SK-N-SH treated with all-trans-retinoic acid at 6 μM for 48 hours (cell line): Measurements from ENCODE around the gene DKK2.

Experiments
- ATAC-seq: fragments of 200-7000 bp; cut with Tn5 transposase; 3 replicates; pipeline ENCODE4 v1.9.1; 2020; ENCODE audit warnings: mild to moderate bottlenecking, moderate library complexity
- ARNTL ChIP-seq: fragments of 450-650 bp; formaldehyde crosslinking; IDR thresholded peaks from 2 replicates; pipeline ENCODE4 v1.5.0; 2020; ENCODE audit warnings: low read depth, mild to moderate bottlenecking, moderate library complexity, borderline replicate concordance
- BACH2 ChIP-seq: fragments of 250-450 bp; sonication (Bioruptor Pico); IDR thresholded peaks from 2 replicates; pipeline ENCODE4 v1.9.0; 2021; ENCODE audit warnings: mild to moderate bottlenecking, borderline replicate concordance
- CREB5 ChIP-seq: fragments of 250-450 bp; sonication (Bioruptor Pico); IDR thresholded peaks from 2 replicates; pipeline ENCODE4 v1.5.1; 2020; ENCODE audit warnings: low read depth, mild to moderate bottlenecking, moderate library complexity
- CSDC2 ChIP-seq: fragments of 250-450 bp; sonication (Bioruptor Pico); IDR thresholded peaks from 2 replicates; pipeline ENCODE4 v1.5.0; 2020; ENCODE audit warnings: mild to moderate bottlenecking, moderate library complexity
- CSRNP3 ChIP-seq: fragments of 250-450 bp; sonication (Bioruptor Pico); IDR thresholded peaks from 2 replicates; pipeline ENCODE4 v1.5.1; 2021; ENCODE audit warnings: mild to moderate bottlenecking, moderate library complexity
- ESRRG ChIP-seq: fragments of 250-450 bp; sonication (Bioruptor Pico); IDR thresholded peaks from 2 replicates; pipeline ENCODE4 v1.6.1; 2021; ENCODE audit warnings: mild to moderate bottlenecking
- GLIS3 ChIP-seq: fragments of 250-450 bp; sonication (Bioruptor Pico); IDR thresholded peaks from 2 replicates; pipeline ENCODE4 v1.5.0; 2020; ENCODE audit warnings: mild to moderate bottlenecking, moderate library complexity
- ISL1 ChIP-seq: fragments of 250-450 bp; sonication (Bioruptor Pico); IDR thresholded peaks from 2 replicates; pipeline ENCODE4 v2.1.2; 2022; ENCODE audit warnings: mild to moderate bottlenecking, moderate library complexity
- OSR1 ChIP-seq: fragments of 250-450 bp; sonication (Bioruptor Pico); IDR thresholded peaks from 2 replicates; pipeline ENCODE4 v1.8.0; 2022; ENCODE audit warnings: moderate library complexity, mild to moderate bottlenecking, inconsistent platforms
- PATZ1 ChIP-seq: fragments of 250-450 bp; sonication (Bioruptor Pico); IDR thresholded peaks from 2 replicates; pipeline ENCODE4 v1.8.0; 2020; ENCODE audit warnings: mild to moderate bottlenecking, moderate library complexity, borderline replicate concordance
- POU6F1 ChIP-seq: fragments of 250-450 bp; sonication (Bioruptor Pico); IDR thresholded peaks from 2 replicates; pipeline ENCODE4 v1.8.0; 2021; ENCODE audit warnings: low read depth, mild to moderate bottlenecking, moderate library complexity, borderline replicate concordance
- PPARA ChIP-seq: fragments of 250-450 bp; sonication (Bioruptor Pico); IDR thresholded peaks from 2 replicates; pipeline ENCODE4 v1.5.0; 2020; ENCODE audit warnings: mild to moderate bottlenecking, borderline replicate concordance
- RARB ChIP-seq: fragments of 250-450 bp; sonication (Bioruptor Pico); IDR thresholded peaks from 2 replicates; pipeline ENCODE4 v1.8.0; 2021; ENCODE audit warnings: mild to moderate bottlenecking, moderate library complexity
- TCF4 ChIP-seq: fragments of 250-450 bp; sonication (Bioruptor Pico); IDR thresholded peaks from 2 replicates; pipeline ENCODE4 v1.8.0; 2021; ENCODE audit warnings: mild to moderate bottlenecking, moderate library complexity, borderline replicate concordance
- TOX ChIP-seq: fragments of 250-450 bp; sonication (Bioruptor Pico); IDR thresholded peaks from 2 replicates; pipeline ENCODE4 v1.8.0; 2021; ENCODE audit warnings: mild to moderate bottlenecking, moderate library complexity, borderline replicate concordance
- TSHZ2 ChIP-seq: fragments of 250-450 bp; sonication (Bioruptor Pico); IDR thresholded peaks from 2 replicates; pipeline ENCODE4 v1.5.0; 2020; ENCODE audit warnings: mild to moderate bottlenecking, moderate library complexity
- ZC3H10 ChIP-seq: fragments of 250-450 bp; sonication (Bioruptor Pico); IDR thresholded peaks from 2 replicates; pipeline ENCODE4 v1.5.1; 2021; ENCODE audit warnings: mild to moderate bottlenecking, moderate library complexity
- ZFP3 ChIP-seq: fragments of 250-450 bp; sonication (Bioruptor Pico); IDR thresholded peaks from 2 replicates; pipeline ENCODE4 v1.5.0; 2020; ENCODE audit warnings: mild to moderate bottlenecking, moderate library complexity
- ZFP30 ChIP-seq: fragments of 450-650 bp; formaldehyde crosslinking; IDR thresholded peaks from 2 replicates; pipeline ENCODE4 v1.5.0; 2022; ENCODE audit warnings: mild to moderate bottlenecking, moderate library complexity
- ZNF565 ChIP-seq: fragments of 450-650 bp; formaldehyde crosslinking; conservative IDR thresholded peaks from 2 replicates; pipeline ENCODE4 v1.5.0; 2020; ENCODE audit warnings: low read depth, mild to moderate bottlenecking, moderate library complexity
- ZNF70 ChIP-seq: fragments of 450-650 bp; formaldehyde crosslinking; IDR thresholded peaks from 2 replicates; pipeline ENCODE4 v1.5.0; 2020; ENCODE audit warnings: mild to moderate bottlenecking, moderate library complexity
- ZNF8 ChIP-seq: fragments of 450-650 bp; formaldehyde crosslinking; IDR thresholded peaks from 2 replicates; pipeline ENCODE4 v1.5.0; 2020; ENCODE audit warnings: mild to moderate bottlenecking, moderate library complexity

DKK2 gene

GRCh38 chr4:107071108-107071507 is 35.0 kb upstream of the DKK2 start (continued):
- TF ChIP-seq CSRNP3 (CRISPR knock-in tag) (no peak), OSR1 (no peak), ZNF565 (CRISPR knock-in tag) (no peak), BACH2 (CRISPR knock-in tag) (no peak)

GRCh38 chr4:107069049-107069448 is 32.9 kb upstream of the DKK2 start:
- TF ChIP-seq ZFP30 (CRISPR knock-in tag) (no peak), TOX (no peak), ZNF8 (CRISPR knock-in tag) (no peak), ZNF565 (CRISPR knock-in tag) (no peak), ZC3H10 (CRISPR knock-in tag) (no peak), TSHZ2 (no peak), OSR1 (no peak)
- peak; percentile 86 for ATAC-seq

GRCh38 chr4:107068116-107068515 is 32.0 kb upstream of the DKK2 start:
- TF ChIP-seq GLIS3 (CRISPR knock-in tag) (no peak), TOX (no peak), CREB5 (no peak), ESRRG (CRISPR knock-in tag) (no peak)
- ATAC-seq = peak; percentile 63

GRCh38 chr4:107066621-107067020 is 30.5 kb upstream of the DKK2 start:
- no peak for ATAC-seq
- TF ChIP-seq ESRRG (CRISPR knock-in tag) (no peak), OSR1 (no peak), ARNTL (no peak), ZFP3 (CRISPR knock-in tag) (no peak), ZNF70 (no peak), TSHZ2 (no peak), TCF4 (CRISPR knock-in tag) (no peak), ZC3H10 (CRISPR knock-in tag) (no peak), ZNF565 (CRISPR knock-in tag) (no peak), TOX (no peak), RARB (no peak), GLIS3 (CRISPR knock-in tag) (no peak), PATZ1 (no peak), CSDC2 (CRISPR knock-in tag) (no peak), CSRNP3 (CRISPR knock-in tag) (no peak), PPARA (CRISPR knock-in tag) (no peak), ISL1 (CRISPR knock-in tag) (no peak), POU6F1 (no peak)
- TF ChIP-seq, all 23 proteins: peak for 0
